ENCODE measurements around the gene KHSRP. TPM values are rescaled to one million over a fixed set of nuclear protein-coding genes. Genes with fewer than 3 reads are reported as not detected.

The KHSRP gene
- total and polyA plus RNA-seq, 2 of the 4 experiments (the other 2 are of a cell fraction): 31.9 to 93.7 TPM

DNA sequence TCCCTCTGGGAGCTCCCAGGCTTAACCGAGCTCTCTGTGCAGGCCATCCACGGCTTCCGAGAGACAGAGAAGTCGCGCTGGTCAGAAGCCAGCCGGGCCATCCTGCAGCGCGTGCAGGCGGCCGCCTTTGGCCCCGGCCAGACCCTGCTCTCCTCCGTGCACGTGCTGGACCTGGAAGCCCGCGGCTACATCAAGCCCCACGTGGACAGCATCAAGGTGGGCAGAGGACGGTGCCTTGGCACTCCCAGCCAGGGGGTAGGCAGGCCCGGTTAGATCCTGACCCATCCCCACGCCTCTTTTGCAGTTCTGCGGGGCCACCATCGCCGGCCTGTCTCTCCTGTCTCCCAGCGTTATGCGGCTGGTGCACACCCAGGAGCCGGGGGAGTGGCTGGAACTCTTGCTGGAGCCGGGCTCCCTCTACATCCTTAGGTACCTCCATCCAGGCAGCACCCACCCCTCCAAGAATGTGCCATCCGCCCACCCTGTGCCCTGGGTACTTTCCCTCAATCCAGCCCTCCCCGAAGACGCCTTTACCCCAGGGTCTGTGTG, 50.4 kb downstream of the KHSRP start:
- TF ChIP-seq RAD21 (IDR thresholded peaks at IDR 0.05; ENCODE audit: low read length) (no peak), SMC3 (IDR thresholded peaks at IDR 0.05; ENCODE audit: low read depth, low read length) (no peak), FOS (IDR thresholded peaks at IDR 0.05; ENCODE audit: low read depth, low read length) (no peak), MAFK (IDR thresholded peaks at IDR 0.05; ENCODE audit: low read depth, low read length) (no peak), NFE2L2 (IDR thresholded peaks at IDR 0.05; ENCODE audit: low read depth, low read length) (no peak), CHD1 (IDR thresholded peaks at IDR 0.05; ENCODE audit: low read depth, low read length) (no peak)
- TF ChIP-seq, protein P1, sequence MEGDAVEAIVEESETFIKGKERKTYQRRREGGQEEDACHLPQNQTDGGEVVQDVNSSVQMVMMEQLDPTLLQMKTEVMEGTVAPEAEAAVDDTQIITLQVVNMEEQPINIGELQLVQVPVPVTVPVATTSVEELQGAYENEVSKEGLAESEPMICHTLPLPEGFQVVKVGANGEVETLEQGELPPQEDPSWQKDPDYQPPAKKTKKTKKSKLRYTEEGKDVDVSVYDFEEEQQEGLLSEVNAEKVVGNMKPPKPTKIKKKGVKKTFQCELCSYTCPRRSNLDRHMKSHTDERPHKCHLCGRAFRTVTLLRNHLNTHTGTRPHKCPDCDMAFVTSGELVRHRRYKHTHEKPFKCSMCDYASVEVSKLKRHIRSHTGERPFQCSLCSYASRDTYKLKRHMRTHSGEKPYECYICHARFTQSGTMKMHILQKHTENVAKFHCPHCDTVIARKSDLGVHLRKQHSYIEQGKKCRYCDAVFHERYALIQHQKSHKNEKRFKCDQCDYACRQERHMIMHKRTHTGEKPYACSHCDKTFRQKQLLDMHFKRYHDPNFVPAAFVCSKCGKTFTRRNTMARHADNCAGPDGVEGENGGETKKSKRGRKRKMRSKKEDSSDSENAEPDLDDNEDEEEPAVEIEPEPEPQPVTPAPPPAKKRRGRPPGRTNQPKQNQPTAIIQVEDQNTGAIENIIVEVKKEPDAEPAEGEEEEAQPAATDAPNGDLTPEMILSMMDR (conservative IDR thresholded peaks at IDR 0.05; ENCODE audit: low read depth, low read length): no peak
- Histone ChIP-seq H3K56ac (ENCODE audit: extremely low read depth, insufficient read depth, low read length) (no peak overlapping the region), H2AK9ac (replicated peaks; ENCODE audit: low read depth, low read length, poor library complexity) (peak overlapping the region; percentile 100), H3K23ac (ENCODE audit: low read depth, low read length) (no peak overlapping the region), H4K8ac (ENCODE audit: low read depth in 2 of 2, low read length in 2 of 2) (peak overlapping the region; percentile 89 to 94; a peak in 2 of 4 replicates), H4K5ac (ENCODE audit: low read depth, low read length) (peak overlapping the region; percentile 52), H4K20me1 (ENCODE audit: insufficient read depth, low read length) (no peaks in the 10 kb centered on the region), H3K27me3 (ENCODE audit: control insufficient read depth, insufficient read depth, low read length) (no peaks in the 10 kb centered on the region), H3K79me1 (ENCODE audit: low read depth in 1 of 2, low read length in 2 of 2) (peaks cover 7 to 14% of the 10 kb centered on the region in 2 experiments; a peak in 3 of 4 replicates), H3K4ac (ENCODE audit: low read depth, low read length) (peak overlapping the region; percentile 88), H3K9me3 (ENCODE audit: control insufficient read depth, insufficient read depth, low read length) (no peaks in the 10 kb centered on the region), H3K9me1 (ENCODE audit: insufficient read depth, low read length) (peaks cover 13% of the 10 kb centered on the region), H3K4me1 (ENCODE audit: control insufficient read depth, insufficient read depth, low read length) (peaks cover 11% of the 10 kb centered on the region), H2AK5ac (ENCODE audit: low read depth, low read length) (peak overlapping the region; percentile 98), H3K4me2 (ENCODE audit: low read depth, low read length) (peak overlapping the region; percentile 88; the same call in 1 of the 2 replicates), H2BK20ac (ENCODE audit: low read depth, low read length) (0 out of 2 replicates have a peak overlapping the region, but pooled peaks have one; percentile 10), H2AFZ (replicated peaks; ENCODE audit: low read length, poor library complexity) (peak overlapping the region; percentile 97), H2BK120ac (ENCODE audit: low read depth, low read length) (no peak overlapping the region), H3K27ac (ENCODE audit: insufficient read depth, low read length) (no peak overlapping the region), H2BK15ac (ENCODE audit: low read depth, low read length) (no peak overlapping the region), H3K9ac (ENCODE audit: low read depth, low read length) (peak overlapping the region; percentile 49; the same call in 1 of the 2 replicates), H3K14ac (replicated peaks; ENCODE audit: low read depth, low read length) (peak overlapping the region; percentile 95), H3K4me3 (ENCODE audit: insufficient read depth, low read depth, low read length) (no peak overlapping the region), H3K18ac (ENCODE audit: low read depth, low read length) (no peak overlapping the region), H2BK5ac (ENCODE audit: low read depth, low read length, poor library complexity, severe bottlenecking) (peak overlapping the region; percentile 65), H4K91ac (ENCODE audit: insufficient read depth, low read depth, low read length) (peak overlapping the region; percentile 57), H3K36me3 (ENCODE audit: control insufficient read depth, insufficient read depth, low read length) (peaks cover 6% of the 10 kb centered on the region; the same call in 1 of the 2 replicates)
- dilution Hi-C loops (cut with HindIII; ENCODE audit: low sequenced_read_pairs, unreplicated experiment) (no loop called here), in situ Hi-C loops (cut with MboI; ENCODE audit: low sequenced_read_pairs) (no loop called here), intact Hi-C loops (cut with micrococcal nuclease) (no loop called here)
- BruUV-seq (replicated peaks): no TSS peak
- DNase-seq: no peak
- 66% methylated on average over 15 of the region's 29 CpGs; no CpG with 5 or more reads in 1 of the 2 experiments for WGBS, 2 experiments (ENCODE audit: extremely low coverage in 2 of 2, insufficient read length in 1 of 2)
- no peak for ATAC-seq (ENCODE audit: low read depth)
- POLR2A ChIA-PET (ENCODE audit: unreplicated experiment): no interaction called here
- CTCF ChIA-PET: no interaction called here

All from IMR-90 (cell line).